Hematopoietic multipotent progenitor cell treated with erythropoietin and hydrocortisone succinate and interleukin-3 and kit ligand, for 8 days (in vitro differentiated cells): ENCODE measurements around the gene SPRING1.

Experiments
- DNase-seq: peaks from one replicate; pipeline ENCODE4 v3.0.0-alpha.2; 2015

Gene SPRING1

DNA sequence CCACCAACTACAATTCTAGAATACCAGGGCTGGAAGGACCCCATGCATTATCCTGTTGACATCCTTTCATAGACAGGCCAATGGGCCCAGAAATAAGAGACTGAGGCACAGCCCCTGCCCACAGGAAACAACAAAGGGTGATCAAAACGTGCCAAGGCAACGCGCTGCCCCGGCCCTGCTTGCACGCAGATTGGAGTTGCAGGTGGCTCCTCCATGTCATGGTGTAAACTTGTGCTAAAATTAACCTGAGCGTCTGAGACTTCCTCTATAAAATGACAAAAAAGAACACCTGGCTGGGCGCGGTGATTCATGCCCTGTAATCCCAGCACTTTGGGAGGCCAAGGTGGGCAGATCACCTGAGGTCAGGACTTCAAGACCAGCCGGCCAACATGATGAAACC, 30.1 kb downstream of the SPRING1 start:
- DNase-seq, result no peak

DNA sequence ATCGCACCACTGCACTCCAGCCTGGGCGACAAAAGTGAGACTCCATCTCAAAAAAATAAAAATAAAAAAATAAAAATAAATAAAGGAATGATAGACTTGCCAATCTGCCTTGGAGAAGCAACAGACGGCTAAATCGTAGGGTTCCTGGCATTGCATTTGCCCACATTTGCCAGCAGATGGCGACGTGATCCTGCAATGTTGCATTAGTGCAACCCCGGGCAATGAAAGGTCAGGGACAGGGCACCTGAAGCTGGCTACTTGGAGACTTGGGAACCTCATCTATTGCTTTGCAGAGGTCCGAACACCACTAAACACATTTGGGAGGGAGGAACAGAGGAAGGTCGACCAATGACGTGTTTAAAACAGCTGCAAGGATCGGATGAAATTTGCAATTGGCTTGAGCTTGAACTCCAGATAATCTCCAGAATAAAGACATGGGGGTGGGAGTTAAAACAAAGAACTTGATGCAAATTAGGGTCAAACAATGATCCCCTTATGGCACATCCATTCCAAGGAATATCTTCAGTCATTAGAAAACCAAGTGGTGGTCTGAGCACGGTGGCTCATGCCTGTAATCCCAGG, 34.6 kb downstream of the SPRING1 start:
- peak; percentile 72 for DNase-seq

DNA sequence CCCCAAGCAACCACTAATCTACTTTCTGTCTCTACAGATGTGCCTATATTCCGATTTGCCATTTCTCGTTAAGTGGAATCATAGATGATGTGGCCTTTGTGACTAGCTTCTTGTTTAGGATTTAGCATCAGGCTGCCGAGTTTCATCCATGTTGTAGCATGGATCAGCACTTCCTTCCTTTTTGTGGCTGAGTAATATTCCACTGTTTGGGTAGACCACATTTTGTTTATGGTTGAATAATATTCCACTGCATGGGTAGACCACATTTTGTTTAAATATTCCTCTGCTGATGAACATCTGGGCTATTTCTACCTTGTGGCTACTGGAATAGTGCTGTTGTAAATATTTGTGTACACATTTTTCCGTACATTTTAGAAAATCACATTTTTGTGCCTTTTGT, 36.4 kb downstream of the SPRING1 start:
- no peak for DNase-seq

DNA sequence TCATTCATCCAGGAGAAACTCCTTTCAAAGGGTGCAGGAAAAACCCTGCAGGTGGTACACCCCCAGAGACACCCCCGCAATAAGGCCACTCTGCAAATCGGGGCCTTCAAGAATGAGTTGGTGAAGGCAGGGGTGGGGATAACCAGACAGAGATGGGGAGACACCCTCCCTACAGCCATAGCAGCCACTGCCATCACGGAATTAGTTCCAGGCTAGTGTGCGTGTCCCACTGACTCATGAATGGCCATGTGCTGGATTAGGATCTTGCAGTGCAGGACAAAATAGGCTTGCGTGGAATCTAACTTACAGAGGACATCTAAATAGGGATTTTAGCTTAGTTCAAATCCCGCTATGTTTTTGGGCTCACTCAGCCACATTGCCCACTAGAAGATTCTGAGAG, 37.8 kb downstream of the SPRING1 start:
- DNase-seq, result no peak

DNA sequence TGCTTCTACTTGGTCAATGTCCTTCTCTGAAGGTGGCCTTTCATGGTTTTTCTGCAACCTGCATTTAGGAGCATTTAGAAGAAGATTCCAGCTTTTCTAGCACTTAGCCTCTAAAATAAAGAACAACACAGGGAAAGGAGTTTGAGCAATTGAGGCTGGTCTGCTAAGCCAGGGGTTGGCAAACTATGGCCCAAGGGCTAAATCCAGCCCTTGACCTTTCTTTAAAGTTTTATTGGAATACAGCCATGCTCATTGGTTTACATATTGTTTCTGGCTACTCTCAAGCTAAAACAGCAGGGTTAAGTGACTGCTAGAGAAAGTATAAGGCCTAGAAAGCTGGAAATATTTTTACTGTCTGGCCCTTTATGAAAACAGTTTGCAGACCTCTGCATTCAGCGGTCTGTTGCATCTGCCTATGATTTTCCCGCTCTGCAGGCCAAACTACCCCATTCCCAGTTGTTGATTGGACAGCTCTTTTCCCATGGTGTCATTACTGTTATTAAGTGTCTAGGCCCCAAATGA, 39.3 kb downstream of the SPRING1 start:
- no peak for DNase-seq

DNA sequence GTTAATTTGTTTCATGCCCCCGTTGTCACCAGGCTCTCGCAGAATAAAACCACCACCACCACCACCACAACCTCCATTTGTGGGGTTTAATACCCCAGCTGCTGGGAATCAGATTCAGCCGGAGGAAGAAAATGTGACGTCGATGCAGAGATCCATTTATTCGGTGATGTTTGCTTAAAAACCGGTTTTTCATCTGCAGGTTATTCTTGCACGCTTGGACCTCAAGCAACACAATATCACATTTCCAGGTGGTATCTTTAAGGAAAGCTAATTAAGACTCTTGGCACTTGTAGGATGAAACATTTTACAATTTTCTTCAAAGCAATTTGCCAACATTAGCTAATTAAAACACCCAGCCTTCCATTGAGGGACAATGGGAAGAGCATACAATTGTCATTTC, 39.8 kb downstream of the SPRING1 start:
- no peak for DNase-seq

DNA sequence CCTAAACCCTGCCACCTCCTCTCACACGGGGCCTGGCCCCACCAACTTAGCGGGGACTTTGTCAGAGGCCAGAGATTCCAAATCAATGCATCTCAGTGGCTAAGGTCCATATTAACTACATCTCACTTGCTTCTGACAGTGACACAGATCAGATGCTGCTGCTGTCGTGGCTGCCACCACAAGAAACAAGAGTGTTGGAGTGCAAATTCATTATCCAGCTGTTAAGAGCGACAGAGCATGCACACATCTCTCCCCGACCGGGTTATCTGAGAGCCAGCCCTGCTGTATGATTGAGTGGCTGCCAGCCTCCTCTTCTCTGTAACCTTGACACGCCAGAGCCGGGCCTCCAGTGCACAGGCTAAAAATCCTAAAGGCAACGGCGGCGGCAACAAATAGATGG, 40.2 kb downstream of the SPRING1 start:
- DNase-seq, result no peak

DNA sequence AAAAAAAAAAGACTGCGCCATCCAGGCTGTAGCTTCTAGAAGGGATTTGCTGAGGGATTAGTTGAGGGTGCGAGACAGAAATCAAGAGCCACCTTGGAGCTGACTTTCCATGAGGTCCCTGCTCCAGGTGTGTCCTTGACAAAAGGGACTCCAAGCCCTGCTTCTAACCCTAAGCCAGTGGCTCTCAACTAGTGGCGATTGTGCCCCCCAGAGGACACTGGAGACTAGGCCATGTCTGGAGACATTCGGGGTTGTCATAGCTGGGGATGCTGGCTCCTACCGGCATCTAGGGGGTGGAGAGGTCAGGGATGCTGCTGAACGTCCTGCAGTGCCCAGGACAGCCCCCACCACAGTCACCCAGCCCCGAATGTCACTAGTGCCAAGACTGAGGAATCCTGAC, 40.6 kb downstream of the SPRING1 start:
- DNase-seq, result peak; percentile 56

DNA sequence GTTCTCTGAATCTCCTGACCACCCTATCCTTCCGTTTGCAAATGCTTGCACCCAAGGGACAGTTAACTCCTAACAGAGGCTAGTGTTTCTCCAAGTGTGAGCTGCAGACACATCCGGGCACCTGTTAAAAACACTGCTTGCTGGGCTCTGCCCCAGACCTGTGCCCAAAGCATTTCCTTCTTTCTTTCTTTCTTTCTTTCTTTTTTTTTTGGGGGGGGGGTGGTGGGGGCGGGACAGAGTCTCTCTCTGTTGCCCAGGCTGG, 42.5 kb downstream of the SPRING1 start:
- DNase-seq, result no peak

DNA sequence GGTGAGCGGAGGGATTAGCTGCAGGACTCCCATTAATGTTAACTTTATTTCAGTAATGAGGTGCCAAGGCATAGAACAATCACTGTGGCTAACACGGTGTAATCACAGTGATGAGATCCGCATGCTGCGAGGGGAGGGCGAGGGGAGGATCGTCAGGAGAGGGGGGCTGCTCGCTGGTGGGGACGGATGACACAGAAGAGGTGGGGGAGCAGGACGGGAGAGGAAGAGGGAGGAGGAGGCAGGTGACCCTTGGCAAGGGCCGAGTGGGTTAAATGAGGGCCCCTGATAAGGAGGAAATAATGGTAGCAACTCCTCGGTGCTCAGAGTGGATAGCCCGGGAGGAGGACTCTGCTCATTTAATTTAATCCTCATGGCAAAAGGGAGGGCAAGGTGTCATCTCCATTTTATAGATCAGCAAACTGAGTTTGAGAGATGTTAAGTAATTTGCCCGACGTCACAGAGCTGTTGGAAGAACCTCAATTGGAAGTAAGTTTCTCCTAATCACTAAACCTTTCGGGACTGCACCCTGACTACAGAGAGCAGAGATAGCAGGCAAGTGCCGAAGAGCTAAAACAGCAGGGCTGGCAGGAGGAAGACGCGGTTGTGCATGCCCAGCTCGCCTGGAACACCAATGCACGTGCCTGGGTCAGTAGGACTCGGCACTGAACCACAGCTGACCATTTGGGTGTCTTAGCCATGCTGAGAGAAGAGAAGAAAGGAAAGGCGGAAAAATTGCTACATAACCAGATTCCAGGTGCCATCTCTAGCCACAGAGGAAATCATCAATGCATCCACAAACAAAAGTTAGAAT, 43.0 kb downstream of the SPRING1 start:
- DNase-seq, result no peak

DNA sequence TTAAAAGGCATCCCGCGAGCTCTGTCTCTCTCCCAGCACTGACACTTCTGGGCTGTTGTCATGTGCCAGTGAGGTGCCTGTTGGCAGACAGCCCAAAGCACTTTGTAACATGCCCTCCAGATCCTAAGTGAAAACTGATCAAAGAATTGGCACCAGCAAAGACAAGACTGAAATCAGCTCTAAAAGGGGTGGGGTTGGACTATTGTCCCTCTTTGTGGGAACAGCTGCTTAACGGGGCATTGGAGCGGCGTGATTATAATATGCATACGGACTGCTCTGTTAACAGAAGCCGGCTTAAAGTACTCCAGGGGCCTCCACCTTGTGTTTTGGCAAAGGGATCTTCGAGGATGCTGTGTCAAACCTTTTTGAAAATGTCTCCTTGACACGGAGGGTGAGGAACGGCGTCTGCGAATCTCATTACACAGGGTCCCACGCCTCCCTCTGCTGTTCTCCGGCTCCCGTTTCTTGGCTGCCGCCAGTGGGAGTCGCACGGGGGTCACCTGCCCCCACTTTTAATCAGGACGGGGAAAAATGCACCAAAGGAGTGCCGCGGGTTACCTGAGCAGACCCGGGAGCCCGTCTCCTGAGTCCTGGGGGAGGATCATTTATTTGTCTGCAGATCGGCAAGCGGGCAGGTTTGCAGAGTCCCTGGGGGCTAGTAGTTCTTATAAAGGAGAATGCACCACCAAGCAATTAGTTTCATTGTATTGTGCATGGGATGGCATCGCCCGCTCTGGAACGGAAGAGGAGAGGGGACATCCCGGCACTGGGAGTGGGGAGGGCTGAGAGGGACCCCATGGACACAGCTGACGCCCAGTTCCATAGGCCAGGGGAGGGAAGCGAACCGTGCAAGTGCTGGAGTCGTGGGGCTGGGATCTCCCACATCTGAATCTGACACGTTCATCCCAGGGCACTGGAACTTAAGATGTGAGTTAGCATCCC, 44.3 kb downstream of the SPRING1 start:
- DNase-seq, result peak; percentile 44

DNA sequence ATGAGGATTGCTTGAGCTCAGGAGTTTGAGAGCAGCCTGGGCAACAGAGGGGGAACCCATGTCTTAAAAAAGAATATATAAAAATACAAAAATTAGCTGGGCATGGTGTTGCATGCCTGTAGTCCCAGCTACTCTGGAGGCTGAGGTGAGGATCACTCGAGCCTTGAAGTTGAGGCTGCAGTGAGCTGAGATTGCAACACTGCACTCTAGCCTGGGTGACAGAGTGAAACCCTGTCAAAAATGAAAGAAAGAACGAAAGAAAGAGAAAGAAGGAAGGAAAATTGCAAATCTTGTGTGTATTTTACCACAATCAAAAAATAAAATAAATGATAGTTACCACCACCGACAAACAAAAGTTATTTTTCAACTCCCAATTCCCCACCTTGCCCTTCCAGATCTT, 45.3 kb downstream of the SPRING1 start:
- DNase-seq, result no peak

DNA sequence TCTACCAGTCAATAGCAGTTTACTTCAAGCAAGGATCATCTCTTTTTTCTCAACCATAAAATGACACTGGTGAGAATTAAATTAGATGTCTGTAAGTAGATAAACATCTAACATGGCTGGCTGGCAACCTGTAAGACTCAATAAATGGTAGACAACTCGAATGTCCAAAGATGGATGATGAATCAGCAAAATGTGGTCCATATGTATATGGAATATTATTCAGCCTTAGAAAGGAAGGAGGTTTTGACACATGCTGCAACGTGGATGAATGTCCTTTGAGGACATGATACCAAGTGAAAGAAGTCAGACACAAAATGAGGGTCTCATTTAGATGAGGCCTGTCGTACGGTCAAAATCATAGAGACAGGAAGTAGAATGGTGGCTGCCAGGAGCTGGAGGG, 46.2 kb downstream of the SPRING1 start:
- no peak for DNase-seq

DNA sequence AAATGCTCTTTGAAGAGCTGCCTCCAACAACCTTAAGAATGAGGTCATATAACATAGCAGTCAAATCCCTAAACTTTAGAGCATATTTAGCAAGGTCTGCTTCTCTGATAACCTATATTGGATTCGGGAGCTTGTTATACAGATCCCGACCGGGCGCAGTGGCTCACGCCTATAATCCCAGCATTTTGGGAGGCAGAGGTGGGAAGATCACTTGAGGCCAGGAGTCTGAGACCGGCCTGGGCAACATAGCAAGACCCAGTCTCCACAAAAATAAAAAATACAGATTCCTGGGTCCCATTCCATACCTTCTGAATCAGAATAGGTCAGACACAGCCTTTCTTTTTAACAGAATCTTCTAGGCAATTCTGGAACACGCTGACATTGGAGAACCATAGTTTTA, 46.7 kb downstream of the SPRING1 start:
- no peak for DNase-seq

DNA sequence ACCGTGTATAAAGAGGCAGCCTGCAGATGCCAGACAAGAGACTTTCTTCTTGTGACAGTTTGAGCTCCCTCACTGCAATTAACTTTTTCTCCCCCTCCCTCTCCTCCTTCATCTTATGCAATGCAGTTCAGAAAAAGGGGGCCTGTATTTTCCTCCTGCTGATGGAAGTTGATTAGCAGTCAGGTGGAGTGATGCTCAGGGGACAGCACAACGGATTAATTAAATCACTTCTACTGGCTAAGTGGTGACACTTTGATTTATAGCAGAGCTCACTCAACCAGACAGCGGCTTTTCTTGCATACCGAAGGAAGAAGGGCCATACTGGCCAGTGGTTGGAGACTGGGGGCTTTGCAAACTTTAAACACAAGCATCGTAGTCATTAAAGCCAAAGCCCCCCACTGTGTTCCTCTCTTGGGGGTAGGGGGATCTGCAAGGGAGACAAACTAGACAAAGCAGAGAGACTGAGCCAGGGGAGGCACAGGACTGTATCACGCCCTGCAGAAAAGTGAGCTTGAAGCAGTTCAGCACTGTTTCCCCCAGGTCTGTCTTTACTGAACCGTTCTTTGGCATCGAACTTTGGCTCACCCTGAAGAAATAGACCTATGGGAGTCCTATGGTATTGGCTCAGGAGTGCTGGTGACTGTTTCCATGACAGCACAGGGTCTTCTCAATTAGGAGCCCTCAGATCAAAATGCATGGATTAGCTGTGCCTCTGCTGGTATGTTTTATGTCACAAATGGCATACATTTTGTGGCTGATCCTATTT, 47.7 kb downstream of the SPRING1 start:
- DNase-seq, result no peak

DNA sequence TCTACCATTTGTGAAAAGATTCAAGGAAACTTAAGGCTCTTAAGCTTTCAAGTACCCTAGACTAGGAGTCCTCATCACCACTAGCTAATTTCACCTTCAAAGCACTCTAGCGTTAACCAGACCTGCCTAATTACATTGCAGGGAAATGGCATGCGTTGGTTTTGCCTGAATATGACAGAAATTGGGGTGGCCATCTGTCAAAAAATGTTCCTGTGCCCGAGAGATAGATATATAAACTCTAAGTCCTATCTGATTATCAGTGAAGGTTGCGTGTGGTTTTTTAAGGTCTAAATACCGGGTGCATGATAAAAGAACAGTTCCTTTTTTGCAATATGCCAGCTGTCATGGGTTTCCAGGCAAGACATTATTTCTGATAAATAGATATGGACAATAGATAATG, 48.3 kb downstream of the SPRING1 start:
- peak; percentile 29 for DNase-seq
